ENCODE results near the gene SDHAF2. TPM values are rescaled to one million over a fixed set of nuclear protein-coding genes. Genes with fewer than 3 reads are reported as not detected.

Gene SDHAF2
- total RNA-seq, 4 donors from 2014 or later = 29.0 to 71.0 (median 48.3) TPM

GRCh38 chr11:61481806-61482205 is 51.9 kb downstream of the SDHAF2 start:
- Histone ChIP-seq H3K27ac (replicated peaks in 1 of 4) (no peak overlapping the region), H3K4me3 (no peak overlapping the region), H3K4me1 (peaks cover 19 to 26% (median 23%) of the 10 kb centered on the region in 4 donors), H3K36me3 (peaks cover 0 to 11% (median 0%) of the 10 kb centered on the region in 4 donors), H3K27me3 (peaks cover 0 to 23% (median 2%) of the 10 kb centered on the region in 4 donors), H3K9me3 (no peaks in the 10 kb centered on the region)
- 78% methylated on average over 9 of the region's 10 CpGs for WGBS
- intact Hi-C loops (cut with DNase I) = no loop called here
- DNase-seq (ENCODE audit: extremely low spot score) = no peak
- TF ChIP-seq, protein P1, sequence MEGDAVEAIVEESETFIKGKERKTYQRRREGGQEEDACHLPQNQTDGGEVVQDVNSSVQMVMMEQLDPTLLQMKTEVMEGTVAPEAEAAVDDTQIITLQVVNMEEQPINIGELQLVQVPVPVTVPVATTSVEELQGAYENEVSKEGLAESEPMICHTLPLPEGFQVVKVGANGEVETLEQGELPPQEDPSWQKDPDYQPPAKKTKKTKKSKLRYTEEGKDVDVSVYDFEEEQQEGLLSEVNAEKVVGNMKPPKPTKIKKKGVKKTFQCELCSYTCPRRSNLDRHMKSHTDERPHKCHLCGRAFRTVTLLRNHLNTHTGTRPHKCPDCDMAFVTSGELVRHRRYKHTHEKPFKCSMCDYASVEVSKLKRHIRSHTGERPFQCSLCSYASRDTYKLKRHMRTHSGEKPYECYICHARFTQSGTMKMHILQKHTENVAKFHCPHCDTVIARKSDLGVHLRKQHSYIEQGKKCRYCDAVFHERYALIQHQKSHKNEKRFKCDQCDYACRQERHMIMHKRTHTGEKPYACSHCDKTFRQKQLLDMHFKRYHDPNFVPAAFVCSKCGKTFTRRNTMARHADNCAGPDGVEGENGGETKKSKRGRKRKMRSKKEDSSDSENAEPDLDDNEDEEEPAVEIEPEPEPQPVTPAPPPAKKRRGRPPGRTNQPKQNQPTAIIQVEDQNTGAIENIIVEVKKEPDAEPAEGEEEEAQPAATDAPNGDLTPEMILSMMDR (IDR thresholded peaks at IDR 0.05) = no peak
- TF ChIP-seq POLR2AphosphoS5 (IDR thresholded peaks at IDR 0.05) (no peak), POLR2A (IDR thresholded peaks at IDR 0.05; ENCODE audit: low read depth) (no peak), EP300 (IDR thresholded peaks at IDR 0.05) (no peak)

DNA sequence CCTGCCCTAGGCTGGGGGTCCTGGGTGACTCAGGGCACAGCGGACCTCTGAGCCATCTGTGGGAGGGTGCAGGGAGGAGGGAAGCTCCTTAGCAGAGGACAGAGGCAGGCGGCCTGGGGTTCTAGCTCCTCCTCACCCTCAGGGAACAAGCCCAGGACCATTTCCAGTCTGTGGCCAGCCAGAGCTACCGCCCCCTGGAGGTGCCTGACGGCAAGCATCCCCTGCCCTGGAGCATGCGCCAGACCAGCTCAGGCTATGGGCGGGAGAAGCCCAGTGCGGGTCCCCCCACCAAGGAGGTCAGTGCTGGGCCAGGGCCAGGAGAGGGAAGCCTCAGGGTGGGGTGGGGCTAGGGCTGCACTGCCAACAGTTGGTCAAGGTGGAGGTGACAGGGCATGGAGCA is 52.6 kb downstream of the SDHAF2 start:
- Histone ChIP-seq H3K27ac (replicated peaks in 1 of 4) (no peak overlapping the region), H3K9me3 (no peaks in the 10 kb centered on the region), H3K36me3 (peaks cover 0 to 11% (median 0%) of the 10 kb centered on the region in 4 donors), H3K4me3 (no peak overlapping the region), H3K27me3 (peaks cover 0 to 23% (median 2%) of the 10 kb centered on the region in 4 donors), H3K4me1 (peaks cover 12 to 19% (median 19%) of the 10 kb centered on the region in 4 donors)
- no peak for DNase-seq (ENCODE audit: extremely low spot score)
- intact Hi-C loops (cut with DNase I) = no loop called here
- TF ChIP-seq POLR2A (IDR thresholded peaks at IDR 0.05; ENCODE audit: low read depth) (no peak), POLR2AphosphoS5 (IDR thresholded peaks at IDR 0.05) (no peak), EP300 (IDR thresholded peaks at IDR 0.05) (no peak)
- TF ChIP-seq, protein P1 (IDR thresholded peaks at IDR 0.05) = peak in 1 of 3 experiments; percentile 44
- 80% methylated on average over 1 of the region's 7 CpGs for WGBS

- peaks cover 19 to 27% (median 25%) of the 10 kb centered on the region in 4 donors for H3K4me1 ChIP-seq
- intact Hi-C loops (cut with DNase I) = no loop called here
- DNase-seq (ENCODE audit: extremely low spot score) = no peak
- no peak overlapping the region for H3K27ac ChIP-seq (replicated peaks in 1 of 4)
- H3K4me3 ChIP-seq = no peak overlapping the region
- peaks cover 0 to 11% (median 0%) of the 10 kb centered on the region in 4 donors for H3K36me3 ChIP-seq
- H3K27me3 ChIP-seq = peaks cover 0 to 14% (median 0%) of the 10 kb centered on the region in 4 donors
- TF ChIP-seq EP300 (IDR thresholded peaks at IDR 0.05) = no peak
- TF ChIP-seq, protein P1 (IDR thresholded peaks at IDR 0.05) = no peak
- no peak for TF ChIP-seq POLR2A (IDR thresholded peaks at IDR 0.05; ENCODE audit: low read depth)
- no peak for TF ChIP-seq POLR2AphosphoS5 (IDR thresholded peaks at IDR 0.05)
- H3K9me3 ChIP-seq = no peaks in the 10 kb centered on the region
- WGBS = 91% methylated on average over 6 of the region's 11 CpGs
Measured at GRCh38 chr11:61484541-61484940, 54.6 kb downstream of the SDHAF2 start.

DNA sequence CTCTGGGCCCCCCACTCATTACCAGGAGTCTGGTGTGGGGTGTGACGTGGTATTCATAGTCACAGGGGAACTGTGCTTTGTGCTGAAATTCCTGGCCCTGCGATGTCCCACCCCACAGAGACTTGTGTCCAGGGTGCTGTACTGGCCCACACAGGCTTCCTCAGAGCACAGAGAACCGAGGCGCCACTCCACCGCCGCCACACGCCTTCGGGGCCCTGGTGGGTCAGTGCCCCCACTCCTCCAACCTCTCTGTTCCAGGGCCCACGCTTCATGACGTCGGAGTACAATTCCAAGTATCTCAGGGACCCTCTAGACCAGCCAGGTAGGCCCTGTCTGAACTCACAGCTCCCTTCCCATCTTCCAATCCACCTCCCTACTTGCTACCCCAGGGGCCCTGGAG is 55.2 kb downstream of the SDHAF2 start:
- Histone ChIP-seq H3K9me3 (no peaks in the 10 kb centered on the region), H3K27me3 (peaks cover 0 to 14% (median 0%) of the 10 kb centered on the region in 4 donors), H3K4me1 (peaks cover 24 to 32% (median 30%) of the 10 kb centered on the region in 4 donors), H3K36me3 (peaks cover 0 to 11% (median 0%) of the 10 kb centered on the region in 4 donors), H3K27ac (replicated peaks in 1 of 4) (no peak overlapping the region), H3K4me3 (no peak overlapping the region)
- intact Hi-C loops (cut with DNase I) = no loop called here
- WGBS = 93% methylated on average over 9 of the region's 11 CpGs
- no peak for DNase-seq (ENCODE audit: extremely low spot score)
- TF ChIP-seq, protein P1 (IDR thresholded peaks at IDR 0.05) = no peak
- TF ChIP-seq POLR2A (IDR thresholded peaks at IDR 0.05; ENCODE audit: low read depth) (no peak), POLR2AphosphoS5 (IDR thresholded peaks at IDR 0.05) (no peak), EP300 (IDR thresholded peaks at IDR 0.05) (no peak)
